AG04450 (cell line): ENCODE measurements around the gene C10orf90. TPM values are rescaled to one million over a fixed set of nuclear protein-coding genes. Genes with fewer than 3 reads are reported as not detected.

Source experiments
- CTCF ChIA-PET: fragments of 300-600, 350-600 bp; formaldehyde crosslinking; extraction: SDS; loops from one replicate; lab custom pipeline; 2022; ENCODE audit warnings: antibody characterized with exemption, inconsistent platforms; lab: Charles Lee
- POLR2A ChIA-PET: fragments of 350-600 bp; formaldehyde crosslinking; extraction: SDS; loops from one replicate; lab custom pipeline; 2021; ENCODE audit warnings: antibody characterized with exemption, inconsistent platforms; lab: Yijun Ruan, JAX
- DNase-seq: peaks from one replicate; pipeline ENCODE4 v3.0.0-alpha.2; 2011; ENCODE audit warnings: low read depth, low spot score
- H3K27ac ChIP-seq: one replicate; pipeline ENCODE4 v1.5.1; 2012; ENCODE audit warnings: low read depth, low read length, control low read depth
- H3K27me3 ChIP-seq: one replicate; pipeline ENCODE4 v1.6.0; 2012; ENCODE audit warnings: low read length; ENCODE audit not compliant: control insufficient read depth, insufficient read depth
- H3K4me3 ChIP-seq: 2 replicates; pipeline ENCODE4 v1.5.1; 2011; ENCODE audit warnings: mild to moderate bottlenecking, low read depth, low read length, control low read depth
- H3K9me3 ChIP-seq: 2 replicates; pipeline ENCODE4 v1.5.1; 2012; ENCODE audit warnings: low read length; ENCODE audit not compliant: control insufficient read depth, insufficient read depth
- polyA plus RNA-seq: library from polyadenylated mRNA; depleted of rRNA; stranded (reverse); fragments of >200 nt; gene quantifications from 2 replicates; pipeline ENCODE4 v1.2.3, GENCODE V29; 2011
- TF ChIP-seq, protein P1 (sequence below): IDR thresholded peaks from 2 replicates; pipeline ENCODE4 v1.5.1; 2011; ENCODE audit warnings: low read depth, low read length, control low read depth, inconsistent platforms

Gene C10orf90
- polyA plus RNA-seq, 1 experiment, result 0.10 TPM

- peaks cover 5% of the 10 kb centered on the region for H3K27me3 ChIP-seq
- no peak for DNase-seq
- no peak overlapping the region for H3K27ac ChIP-seq
- TF ChIP-seq, protein P1, sequence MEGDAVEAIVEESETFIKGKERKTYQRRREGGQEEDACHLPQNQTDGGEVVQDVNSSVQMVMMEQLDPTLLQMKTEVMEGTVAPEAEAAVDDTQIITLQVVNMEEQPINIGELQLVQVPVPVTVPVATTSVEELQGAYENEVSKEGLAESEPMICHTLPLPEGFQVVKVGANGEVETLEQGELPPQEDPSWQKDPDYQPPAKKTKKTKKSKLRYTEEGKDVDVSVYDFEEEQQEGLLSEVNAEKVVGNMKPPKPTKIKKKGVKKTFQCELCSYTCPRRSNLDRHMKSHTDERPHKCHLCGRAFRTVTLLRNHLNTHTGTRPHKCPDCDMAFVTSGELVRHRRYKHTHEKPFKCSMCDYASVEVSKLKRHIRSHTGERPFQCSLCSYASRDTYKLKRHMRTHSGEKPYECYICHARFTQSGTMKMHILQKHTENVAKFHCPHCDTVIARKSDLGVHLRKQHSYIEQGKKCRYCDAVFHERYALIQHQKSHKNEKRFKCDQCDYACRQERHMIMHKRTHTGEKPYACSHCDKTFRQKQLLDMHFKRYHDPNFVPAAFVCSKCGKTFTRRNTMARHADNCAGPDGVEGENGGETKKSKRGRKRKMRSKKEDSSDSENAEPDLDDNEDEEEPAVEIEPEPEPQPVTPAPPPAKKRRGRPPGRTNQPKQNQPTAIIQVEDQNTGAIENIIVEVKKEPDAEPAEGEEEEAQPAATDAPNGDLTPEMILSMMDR, result no peak
- ChIA-PET CTCF (no interaction called here), POLR2A (no interaction called here)
- no peak overlapping the region for H3K4me3 ChIP-seq
- no peaks in the 10 kb centered on the region for H3K9me3 ChIP-seq
These were observed 136.8 kb downstream of the C10orf90 start for GRCh38 chr10:126533644-126534043.

- TF ChIP-seq, protein P1, result no peak
- ChIA-PET POLR2A (no interaction called here), CTCF (interaction anchor here (1.3 kb wide), 1 partner anchor 25 kb away, joined by 6 read pairs; no protein-coding TSS in a partner anchor)
- H3K4me3 ChIP-seq, result no peak overlapping the region
- no peaks in the 10 kb centered on the region for H3K9me3 ChIP-seq
- H3K27ac ChIP-seq, result no peak overlapping the region
- H3K27me3 ChIP-seq, result peaks cover 19% of the 10 kb centered on the region
- DNase-seq, result no peak
These were observed 142.1 kb downstream of the C10orf90 start for GRCh38 chr10:126528315-126528835.

DNA sequence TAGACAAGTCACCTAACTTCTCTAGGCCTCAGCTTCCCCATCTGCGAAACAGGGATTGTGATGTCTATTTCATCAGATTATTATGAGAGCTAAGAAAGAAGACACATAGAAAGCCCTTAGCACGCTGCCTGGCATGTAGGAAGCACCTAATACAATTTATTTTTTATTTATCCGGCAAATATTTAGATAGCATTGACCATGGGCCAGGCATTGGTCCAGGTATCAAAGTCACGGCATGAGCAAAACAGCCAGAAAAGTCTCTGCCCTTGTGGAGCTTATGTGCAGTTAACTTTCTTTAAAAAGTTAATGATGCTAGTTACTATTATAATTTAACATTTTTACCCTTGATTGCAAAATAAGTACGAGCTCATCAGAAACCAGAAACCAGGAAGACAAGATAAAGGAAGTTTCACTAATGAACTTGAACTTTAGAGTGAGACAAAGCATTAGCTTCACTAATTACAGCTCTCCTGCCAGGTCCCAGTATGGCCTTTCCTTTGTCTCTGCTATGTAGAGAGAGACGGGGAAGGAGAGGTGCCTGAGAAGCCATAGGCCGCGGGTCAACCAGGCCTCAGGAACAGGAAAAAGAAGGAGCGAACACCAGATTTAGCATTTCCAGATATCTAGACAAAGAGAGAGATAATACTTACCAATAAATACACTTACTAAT is 142.7 kb downstream of the C10orf90 start:
- TF ChIP-seq, protein P1, result no peak
- no peak overlapping the region for H3K4me3 ChIP-seq
- no peak for DNase-seq
- no peak overlapping the region for H3K27ac ChIP-seq
- H3K27me3 ChIP-seq, result peaks cover 19% of the 10 kb centered on the region
- ChIA-PET CTCF (interaction anchor here (1.3 kb wide), 1 partner anchor 24 kb away, joined by 6 read pairs; no protein-coding TSS in a partner anchor), POLR2A (no interaction called here)
- no peaks in the 10 kb centered on the region for H3K9me3 ChIP-seq

GRCh38 chr10:126525326-126525725 is 145.2 kb downstream of the C10orf90 start:
- no peak for DNase-seq
- TF ChIP-seq, protein P1, result no peak
- H3K4me3 ChIP-seq, result no peak overlapping the region
- ChIA-PET POLR2A (no interaction called here), CTCF (no interaction called here)
- no peak overlapping the region for H3K27ac ChIP-seq
- no peaks in the 10 kb centered on the region for H3K9me3 ChIP-seq
- H3K27me3 ChIP-seq, result peaks cover 19% of the 10 kb centered on the region

DNA sequence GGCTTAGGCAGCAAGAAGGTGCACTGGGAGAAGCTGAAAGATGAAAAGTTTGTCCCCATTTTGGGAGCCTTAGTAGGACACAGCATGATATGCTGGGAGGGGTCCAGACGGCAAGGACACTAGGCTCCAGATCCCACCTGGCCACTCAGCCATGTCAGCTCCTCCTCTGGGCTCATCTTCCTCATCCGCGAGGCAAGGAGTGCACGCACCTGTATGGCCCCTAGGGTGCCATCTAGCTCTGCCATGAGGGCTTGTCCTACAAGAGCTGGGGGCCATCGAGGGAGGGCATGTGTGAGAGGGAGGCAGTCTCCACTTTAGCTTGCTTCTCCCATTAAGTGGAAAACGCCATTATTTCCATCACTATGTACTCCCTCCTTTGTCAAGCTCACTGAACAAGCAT is 146.0 kb downstream of the C10orf90 start:
- TF ChIP-seq, protein P1, result no peak
- no peak for DNase-seq
- Histone ChIP-seq H3K4me3 (no peak overlapping the region), H3K27me3 (peaks cover 19% of the 10 kb centered on the region), H3K27ac (no peak overlapping the region), H3K9me3 (no peaks in the 10 kb centered on the region)
- POLR2A ChIA-PET, result no interaction called here
- CTCF ChIA-PET, result interaction anchor here (0.9 kb wide), 1 partner anchor 21 kb away, joined by 5 read pairs; no protein-coding TSS in a partner anchor
